ENCODE data around the gene LDB3. TPM values are rescaled to one million over a fixed set of nuclear protein-coding genes. Genes with fewer than 3 reads are reported as not detected.

Gene LDB3
- total and polyA plus RNA-seq, 2 of the 8 experiments (the other 6 are each of a cell fraction or from before 2014, with no cell fraction given): 0.20 to 0.43 TPM

GRCh38 chr10:86753638-86754434 is 85.5 kb downstream of the LDB3 start (continued):
- TF ChIP-seq TAF1 (IDR thresholded peaks at IDR 0.05; ENCODE audit: low read depth, low read length) (no peak), GTF2F1 (IDR thresholded peaks at IDR 0.05; ENCODE audit: borderline replicate concordance, low read depth, low read length) (no peak), POLR2A (IDR thresholded peaks at IDR 0.05; ENCODE audit: control extremely low read depth in 1 of 2, low read depth in 2 of 2, low read length in 2 of 2) (no peak), KDM4A (IDR thresholded peaks at IDR 0.05; ENCODE audit: low read depth, low read length, severe bottlenecking) (no peak), SUZ12 (IDR thresholded peaks at IDR 0.05; ENCODE audit: low read length) (no peak), BCL11A (IDR thresholded peaks at IDR 0.05; ENCODE audit: low read depth in 2 of 2, low read length in 2 of 2) (no peak), CBX5 (IDR thresholded peaks at IDR 0.05; ENCODE audit: low read depth, low read length) (no peak)

Data from H1 (cell line).